Activated CD4-positive, alpha-beta T cell treated with anti-CD3 and anti-CD28 coated beads, Interleukin-2, amount 50 U/mL, for 1 hour (primary cell): Measurements from ENCODE around the gene VCAN.

Source experiments
- DNase-seq: peaks from one replicate; pipeline ENCODE4 v3.0.0-alpha.2; 2020

Gene VCAN

GRCh38 chr5:83503662-83504061 lies 32.1 kb downstream of the VCAN start:
- DNase-seq = no peak

- no peak for DNase-seq
Observed at GRCh38 chr5:83507431-83507830, 35.9 kb downstream of the VCAN start.

GRCh38 chr5:83509540-83509939 lies 38.0 kb downstream of the VCAN start:
- DNase-seq = no peak

DNA sequence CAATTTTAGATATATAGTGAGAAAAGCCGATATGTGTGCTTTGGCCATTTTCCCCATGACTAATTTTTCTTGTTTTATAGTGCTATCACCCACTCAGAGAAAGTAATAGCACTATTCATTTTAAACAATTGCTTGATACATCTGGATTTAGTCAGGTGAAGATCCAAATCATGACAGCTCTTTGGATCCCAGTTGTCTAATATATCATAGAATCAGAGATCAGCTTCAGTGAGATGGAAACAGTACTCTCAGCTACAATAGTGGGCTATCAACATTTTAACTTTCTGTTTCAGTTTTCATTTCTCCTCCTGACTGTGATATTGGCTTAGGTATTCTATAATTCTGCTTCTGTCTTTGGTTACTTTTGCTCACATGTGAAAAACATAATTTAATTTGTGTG lies 38.7 kb downstream of the VCAN start:
- no peak for DNase-seq

DNA sequence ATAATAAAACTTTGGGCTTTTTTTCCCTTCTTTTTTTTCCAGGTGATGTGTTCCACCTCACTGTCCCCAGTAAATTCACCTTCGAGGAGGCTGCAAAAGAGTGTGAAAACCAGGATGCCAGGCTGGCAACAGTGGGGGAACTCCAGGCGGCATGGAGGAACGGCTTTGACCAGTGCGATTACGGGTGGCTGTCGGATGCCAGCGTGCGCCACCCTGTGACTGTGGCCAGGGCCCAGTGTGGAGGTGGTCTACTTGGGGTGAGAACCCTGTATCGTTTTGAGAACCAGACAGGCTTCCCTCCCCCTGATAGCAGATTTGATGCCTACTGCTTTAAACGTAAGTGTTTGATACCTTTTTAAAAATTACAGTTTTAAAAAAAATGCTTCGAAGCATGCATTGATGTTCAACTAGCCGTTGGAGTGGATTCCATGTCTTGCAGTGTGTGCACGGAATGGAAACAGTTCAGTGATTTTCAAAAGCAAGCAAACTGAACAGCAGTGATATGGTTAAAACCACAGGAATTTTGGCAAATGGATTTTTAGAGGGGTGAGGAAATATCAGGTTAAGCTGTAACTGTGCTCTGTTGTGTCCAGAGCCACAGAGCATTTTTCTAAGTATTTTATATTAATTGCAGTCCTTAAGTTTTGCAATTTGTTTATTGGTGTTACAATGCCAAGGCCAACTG lies 40.7 kb downstream of the VCAN start:
- no peak for DNase-seq

GRCh38 chr5:83513081-83513480 lies 41.5 kb downstream of the VCAN start:
- no peak for DNase-seq

- no peak for DNase-seq
Observed at GRCh38 chr5:83513491-83513890, 41.9 kb downstream of the VCAN start.

DNA sequence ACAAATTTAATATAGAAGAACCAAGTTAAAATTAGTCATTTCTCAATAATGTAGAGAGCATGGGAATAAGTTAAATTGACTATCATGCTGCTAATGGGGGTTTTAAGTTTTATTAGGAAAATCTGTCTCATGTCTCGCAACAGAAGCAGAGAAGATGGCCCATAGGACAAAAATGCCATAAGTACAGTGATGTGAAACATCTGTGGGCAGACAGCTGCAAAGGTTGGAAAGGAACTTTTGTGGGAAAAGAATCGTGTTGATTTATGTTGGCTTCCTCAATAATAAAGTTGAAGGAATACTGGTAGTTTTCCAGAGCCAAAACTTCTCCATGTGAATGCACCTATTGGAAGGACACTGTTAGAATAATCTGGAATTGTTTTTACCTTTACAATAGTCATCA lies 44.8 kb downstream of the VCAN start:
- no peak for DNase-seq

GRCh38 chr5:83517072-83517687 lies 45.6 kb downstream of the VCAN start:
- DNase-seq = no peak

DNA sequence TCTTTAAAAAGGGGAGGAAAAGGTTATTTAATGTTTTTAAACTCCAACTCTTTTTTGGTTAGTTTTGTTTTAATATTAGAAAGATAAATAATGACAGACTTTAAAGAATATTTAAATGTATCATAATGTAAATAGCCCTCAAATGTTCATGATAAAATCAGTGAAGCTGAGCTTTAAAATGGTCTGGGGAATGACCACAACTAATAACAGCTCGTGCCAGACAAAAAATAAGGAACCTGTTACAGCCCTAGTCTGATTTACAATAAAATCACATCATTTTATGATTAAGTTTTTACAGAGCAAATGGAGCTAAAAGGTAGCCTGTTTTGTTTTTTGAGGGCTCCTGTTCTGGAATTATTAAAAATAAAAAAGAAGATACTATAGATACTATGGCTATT lies 46.1 kb downstream of the VCAN start:
- DNase-seq = no peak

GRCh38 chr5:83518319-83519061 lies 46.9 kb downstream of the VCAN start:
- no peak for DNase-seq

GRCh38 chr5:83522446-83522845 lies 50.9 kb downstream of the VCAN start:
- DNase-seq = no peak

GRCh38 chr5:83523929-83524328 lies 52.4 kb downstream of the VCAN start:
- no peak for DNase-seq

- DNase-seq = no peak
Observed at GRCh38 chr5:83524345-83524744, 52.8 kb downstream of the VCAN start.

DNA sequence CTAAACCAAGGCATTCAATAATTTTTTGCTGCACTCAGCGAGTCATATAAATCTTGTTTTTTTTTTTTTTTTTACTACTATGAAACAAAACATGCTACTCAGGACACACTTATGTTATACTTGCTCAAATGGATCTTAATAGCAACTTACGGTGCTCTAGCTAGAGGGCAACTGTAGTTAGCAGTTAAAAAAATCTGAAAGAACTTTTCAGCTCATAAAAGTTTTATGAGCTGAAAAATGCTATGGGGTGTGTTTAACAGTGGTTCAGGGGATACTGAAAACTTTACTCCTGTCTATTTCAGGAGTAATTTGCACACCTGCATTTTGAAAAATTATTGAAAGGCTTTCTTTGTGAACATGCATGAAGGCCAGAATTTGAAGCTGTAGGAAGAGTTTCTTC lies 53.4 kb downstream of the VCAN start:
- DNase-seq = no peak

DNA sequence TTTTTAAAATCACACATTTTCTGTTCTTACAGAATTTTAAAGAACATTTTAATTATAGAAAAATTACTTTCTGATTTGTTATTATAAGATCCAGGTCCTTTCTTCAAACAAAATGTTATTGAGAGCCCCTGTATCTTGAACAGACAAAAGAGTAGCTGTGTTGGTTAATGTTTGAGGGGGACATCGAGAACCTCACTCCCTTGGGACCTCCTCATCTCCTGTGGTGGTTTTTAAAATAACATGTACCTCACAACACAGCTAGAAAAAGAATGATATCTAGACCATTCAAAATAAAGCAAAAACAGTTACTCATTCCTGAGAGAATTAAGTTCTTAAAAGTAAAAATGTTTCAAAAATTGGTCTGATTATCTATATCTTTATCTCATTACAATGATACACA lies 54.7 kb downstream of the VCAN start:
- no peak for DNase-seq

DNA sequence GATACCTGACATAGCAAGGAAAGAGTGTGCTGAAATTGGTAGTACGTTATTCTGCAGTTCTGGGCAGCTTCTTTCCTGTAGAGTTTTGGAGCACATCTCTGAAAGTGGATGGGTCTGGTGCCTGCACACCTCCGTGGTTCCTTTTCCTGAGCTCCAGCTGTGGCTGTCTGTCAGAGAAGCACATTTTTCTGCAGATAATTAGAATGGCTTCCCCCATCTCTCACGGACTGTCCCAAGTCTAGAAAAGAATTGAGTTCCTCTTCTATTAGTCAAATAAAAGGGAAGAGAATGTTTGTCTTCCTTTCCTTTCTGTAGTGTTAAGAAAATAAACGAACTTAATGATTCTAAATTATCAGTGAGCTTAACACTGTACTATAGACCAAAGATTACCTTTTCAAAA lies 55.7 kb downstream of the VCAN start:
- no peak for DNase-seq

DNA sequence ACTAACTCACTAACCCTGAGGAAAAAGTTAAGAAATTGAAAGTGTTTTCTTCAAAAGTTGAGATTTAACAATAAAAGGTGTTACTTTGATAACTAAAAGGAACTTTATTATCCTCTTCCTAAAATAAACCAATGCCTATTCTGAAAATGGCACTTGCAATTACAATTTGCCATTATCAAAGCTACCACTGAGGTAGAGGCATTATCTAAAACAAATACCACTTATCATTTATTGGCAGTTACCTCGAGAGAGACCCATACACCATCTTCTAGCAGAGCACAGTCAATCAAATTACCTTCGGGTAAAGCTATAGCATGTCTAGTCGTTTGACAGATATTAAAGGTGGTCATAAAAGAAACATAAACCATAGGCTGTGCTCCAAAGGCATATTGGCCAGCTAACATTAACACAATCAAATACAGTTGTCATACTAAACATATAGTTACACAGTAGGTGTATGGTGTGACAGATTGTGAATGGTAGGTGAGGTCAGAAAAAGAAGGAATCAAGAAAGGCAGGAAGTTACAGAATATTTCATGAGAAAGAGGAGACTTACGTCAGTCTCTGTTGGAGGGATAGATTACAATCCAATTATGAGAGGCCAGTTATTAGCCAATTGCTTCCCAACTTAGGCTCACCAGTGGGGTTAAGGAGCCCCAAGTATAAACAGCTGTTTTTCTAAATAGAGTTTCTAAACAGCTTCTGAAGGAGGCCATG lies 56.3 kb downstream of the VCAN start:
- DNase-seq = no peak

DNA sequence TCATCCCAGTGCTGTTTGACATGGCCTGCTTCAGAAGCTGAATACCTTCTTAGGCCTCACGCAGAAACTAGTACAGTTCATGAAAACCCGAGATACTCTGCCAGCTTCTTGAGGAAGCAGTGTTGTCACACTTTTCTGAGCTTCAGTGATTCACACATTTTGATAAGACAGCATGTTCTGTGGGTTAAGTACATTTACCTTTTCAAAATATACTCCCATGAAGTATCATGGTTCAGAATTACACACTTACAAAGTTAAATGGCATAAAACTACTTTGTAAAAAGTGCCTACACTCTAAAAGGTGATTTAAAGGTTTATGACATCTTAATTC lies 56.9 kb downstream of the VCAN start:
- no peak for DNase-seq

DNA sequence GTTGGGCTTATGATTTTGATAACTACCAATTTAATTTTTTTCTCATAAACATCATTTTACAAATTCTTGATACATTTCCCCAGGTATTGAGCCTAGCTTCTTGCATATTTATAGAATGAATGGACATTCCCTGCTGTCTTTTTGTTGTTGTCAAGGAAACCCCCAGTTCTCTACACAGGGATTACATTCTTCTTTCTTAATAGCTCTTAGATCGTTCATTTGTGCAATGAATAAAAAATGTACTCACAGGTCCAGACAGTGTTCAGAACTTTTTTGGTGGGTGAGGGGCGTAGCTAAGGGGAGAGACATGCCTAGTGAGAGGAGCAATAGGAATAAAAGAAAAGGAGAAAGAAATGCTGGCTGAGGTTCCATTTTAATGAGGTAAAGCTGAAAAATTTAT lies 58.6 kb downstream of the VCAN start:
- no peak for DNase-seq

GRCh38 chr5:83531661-83532060 lies 60.1 kb downstream of the VCAN start:
- no peak for DNase-seq

DNA sequence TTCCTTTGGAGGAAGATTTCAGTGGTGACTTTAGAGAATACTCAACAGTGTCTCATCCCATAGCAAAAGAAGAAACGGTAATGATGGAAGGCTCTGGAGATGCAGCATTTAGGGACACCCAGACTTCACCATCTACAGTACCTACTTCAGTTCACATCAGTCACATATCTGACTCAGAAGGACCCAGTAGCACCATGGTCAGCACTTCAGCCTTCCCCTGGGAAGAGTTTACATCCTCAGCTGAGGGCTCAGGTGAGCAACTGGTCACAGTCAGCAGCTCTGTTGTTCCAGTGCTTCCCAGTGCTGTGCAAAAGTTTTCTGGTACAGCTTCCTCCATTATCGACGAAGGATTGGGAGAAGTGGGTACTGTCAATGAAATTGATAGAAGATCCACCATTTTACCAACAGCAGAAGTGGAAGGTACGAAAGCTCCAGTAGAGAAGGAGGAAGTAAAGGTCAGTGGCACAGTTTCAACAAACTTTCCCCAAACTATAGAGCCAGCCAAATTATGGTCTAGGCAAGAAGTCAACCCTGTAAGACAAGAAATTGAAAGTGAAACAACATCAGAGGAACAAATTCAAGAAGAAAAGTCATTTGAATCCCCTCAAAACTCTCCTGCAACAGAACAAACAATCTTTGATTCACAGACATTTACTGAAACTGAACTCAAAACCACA lies 67.4 kb downstream of the VCAN start:
- DNase-seq = no peak

GRCh38 chr5:83539463-83539790 lies 67.9 kb downstream of the VCAN start:
- no peak for DNase-seq
